CD4-positive, alpha-beta T cell treated with Interleukin-2 at 100 ng/mL for 4 hours (primary cell): ENCODE results near the gene VCL.
A peak's percentile ranks its signal among the peaks of the same experiment; 100 is the strongest.

Experiments used
- DNase-seq: peaks from one replicate; pipeline ENCODE4 v3.0.0-alpha.2; 2020; ENCODE audit warnings: low spot score

VCL gene

DNA sequence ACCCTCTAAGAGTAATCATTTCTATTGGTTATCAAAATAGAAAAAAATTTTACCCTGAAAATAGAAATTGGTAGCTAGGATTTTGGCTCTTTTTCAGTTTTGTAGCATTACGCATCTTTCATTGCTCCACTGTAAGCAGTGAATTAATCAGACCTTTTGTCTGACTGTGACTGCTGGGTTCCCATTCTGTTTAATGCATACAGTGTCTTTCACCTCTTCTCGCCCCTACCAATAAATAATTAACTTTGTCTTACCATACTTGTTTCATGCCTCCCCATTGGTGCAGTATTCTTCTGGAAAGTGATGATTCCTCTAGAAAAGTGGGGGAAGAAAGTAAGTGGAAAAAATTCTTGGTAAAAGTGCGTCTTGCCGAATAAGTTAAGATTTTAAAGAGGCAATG, 79.5 kb downstream of the VCL start:
- DNase-seq = no peak

DNA sequence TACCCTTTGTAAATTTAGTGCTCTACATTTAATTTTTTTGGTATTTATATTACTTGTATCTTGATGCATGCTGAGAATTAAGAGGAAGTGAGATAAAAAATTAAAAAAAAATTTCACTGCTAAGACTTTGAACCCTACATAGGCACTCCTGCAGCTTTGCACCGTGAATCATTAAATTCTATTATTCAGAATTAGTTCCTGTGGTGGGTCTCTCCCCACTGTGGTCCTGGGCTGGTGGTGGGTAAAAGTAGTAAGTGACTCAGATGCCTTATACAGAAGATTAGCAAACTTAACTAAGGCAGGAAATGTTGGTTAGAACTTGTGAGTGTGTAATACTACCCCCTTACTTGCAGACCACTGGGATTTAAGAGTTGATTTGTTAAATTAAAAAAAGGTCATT, 80.1 kb downstream of the VCL start:
- DNase-seq = peak; percentile 80

GRCh38 chr10:74079028-74079935, 81.4 kb downstream of the VCL start:
- DNase-seq = no peak

DNA sequence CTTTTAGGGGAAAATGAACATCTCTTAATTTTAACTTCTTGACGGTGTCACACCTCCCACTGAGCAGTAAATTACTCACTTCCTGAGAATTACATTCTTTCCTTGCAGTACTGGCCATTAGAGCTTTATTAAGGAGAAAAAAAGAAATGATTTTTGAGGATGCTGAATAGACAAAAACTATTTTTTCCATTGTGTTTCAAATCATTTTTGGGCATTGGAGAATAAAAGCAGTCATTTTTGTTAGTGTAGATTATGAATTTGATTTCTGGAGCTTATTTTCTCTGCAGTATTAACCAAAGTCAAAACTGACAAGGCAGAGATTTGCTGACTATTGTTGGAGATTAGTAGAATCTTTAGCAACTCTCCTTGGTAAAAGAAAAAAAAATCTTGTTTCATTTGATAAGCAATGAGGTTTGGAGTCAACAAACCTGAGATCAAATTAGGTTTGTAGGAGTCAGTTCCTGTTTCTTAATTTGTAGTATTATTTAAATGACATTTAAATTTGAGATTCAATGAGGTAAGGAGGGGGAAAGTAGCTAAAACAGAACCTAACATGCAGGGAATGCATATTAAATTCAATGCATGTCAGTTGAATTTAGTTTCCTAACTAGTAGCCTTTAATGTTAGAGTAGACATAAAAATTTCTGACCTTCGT, 82.1 kb downstream of the VCL start:
- DNase-seq = no peak

DNA sequence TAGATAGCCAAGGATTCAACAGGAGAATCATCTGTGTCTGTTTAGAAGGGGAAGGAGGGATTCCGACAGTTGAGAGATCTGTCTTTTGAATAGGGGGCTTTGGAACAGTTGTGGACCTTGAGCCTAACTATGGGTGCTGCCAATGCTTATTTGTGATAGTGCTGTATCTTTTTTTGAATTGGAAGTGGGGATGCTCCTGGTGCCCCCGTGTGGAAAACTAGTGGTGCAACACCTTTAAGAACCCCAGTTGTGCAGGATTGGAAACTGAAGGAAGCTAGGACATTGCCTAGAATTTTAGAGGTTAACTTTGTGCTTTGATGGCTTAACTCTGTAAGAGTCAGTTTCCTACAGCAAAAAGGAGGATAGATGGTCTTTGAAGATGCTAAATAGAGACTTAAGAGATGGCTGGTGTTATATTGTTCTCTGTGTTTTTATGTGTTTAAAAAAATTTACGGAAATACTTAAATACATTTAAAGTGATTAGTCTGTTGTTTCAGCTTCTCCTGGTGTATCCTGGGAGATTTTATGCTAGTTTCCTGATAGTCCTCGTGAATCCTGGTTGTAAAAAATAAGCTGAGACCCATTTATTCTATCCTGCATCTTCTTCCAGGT, 83.4 kb downstream of the VCL start:
- peak; percentile 58 for DNase-seq

DNA sequence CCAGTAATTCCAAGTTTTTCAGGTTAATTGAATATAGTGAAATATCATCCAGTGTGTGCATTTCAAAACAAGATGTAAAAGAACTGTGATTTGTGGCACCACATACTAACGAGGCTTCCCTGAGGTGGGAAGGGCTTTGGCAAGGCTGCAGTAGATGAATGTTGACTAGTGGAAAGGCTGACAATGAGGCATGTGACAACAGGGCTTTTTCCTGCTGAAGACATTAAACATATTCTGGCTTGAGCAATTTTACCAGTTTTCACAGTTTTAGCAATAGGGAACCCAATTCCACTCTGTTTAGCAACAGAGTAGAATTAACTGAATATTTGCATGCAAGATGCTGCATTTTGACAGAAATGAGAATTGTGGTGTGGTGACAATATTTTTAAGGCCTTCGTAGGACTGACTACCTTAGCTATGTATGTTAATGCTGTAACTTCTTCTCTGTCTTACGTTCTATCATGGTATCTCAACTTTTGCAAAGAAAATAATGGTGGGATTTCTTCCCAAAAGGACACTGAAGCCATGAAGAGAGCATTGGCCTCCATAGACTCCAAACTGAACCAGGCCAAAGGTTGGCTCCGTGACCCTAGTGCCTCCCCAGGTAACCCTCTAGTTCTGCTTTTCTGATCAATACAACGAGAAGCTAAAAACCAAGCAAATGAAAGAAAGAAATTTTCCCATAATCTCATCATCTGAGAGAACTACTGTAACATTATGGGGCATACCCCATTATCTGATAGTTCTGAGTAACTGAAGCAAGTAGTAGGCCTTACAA, 84.2 kb downstream of the VCL start:
- DNase-seq = no peak

- no peak for DNase-seq
Measured at GRCh38 chr10:74083304-74083703, 85.4 kb downstream of the VCL start.

DNA sequence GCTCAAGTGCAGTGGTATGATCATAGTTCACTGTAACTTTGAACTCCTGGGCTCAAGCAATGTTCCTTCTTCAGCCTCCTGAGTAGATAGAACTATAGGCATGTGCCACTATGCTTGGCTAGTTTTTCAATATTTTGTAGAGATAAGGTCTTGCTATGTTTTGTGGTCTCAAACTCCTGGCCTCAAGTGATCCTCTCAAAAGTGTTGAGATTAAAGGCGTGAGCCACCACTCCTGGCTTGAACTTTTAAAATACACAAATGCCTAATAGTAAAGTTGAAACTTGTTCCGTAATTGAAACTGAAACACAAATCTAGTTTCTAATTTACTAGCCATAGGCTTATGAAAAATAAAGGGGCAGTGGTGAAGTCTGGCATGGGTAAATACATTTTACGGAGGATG, 87.0 kb downstream of the VCL start:
- DNase-seq = no peak

GRCh38 chr10:74086317-74086716, 88.4 kb downstream of the VCL start:
- DNase-seq = no peak

DNA sequence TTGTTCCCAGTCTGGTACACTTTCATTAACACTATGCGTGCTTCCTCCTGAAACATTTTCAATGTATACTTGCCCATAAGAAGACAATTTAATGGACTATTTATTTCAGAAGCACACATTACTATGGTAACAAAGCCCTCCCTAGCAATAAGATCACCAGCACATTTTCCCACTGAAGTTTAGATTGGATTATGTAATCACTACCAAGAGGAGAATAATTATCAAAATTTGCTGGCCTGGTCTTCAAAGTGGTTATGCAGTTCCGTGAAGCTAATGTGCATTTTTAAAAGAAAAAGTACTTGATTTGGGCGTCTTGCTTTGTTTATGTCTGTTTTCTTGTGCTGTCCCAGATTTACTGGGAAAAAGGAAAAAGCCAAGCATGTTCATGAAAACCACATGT, 90.8 kb downstream of the VCL start:
- DNase-seq = no peak

GRCh38 chr10:74092372-74092771, 94.5 kb downstream of the VCL start:
- DNase-seq = no peak

DNA sequence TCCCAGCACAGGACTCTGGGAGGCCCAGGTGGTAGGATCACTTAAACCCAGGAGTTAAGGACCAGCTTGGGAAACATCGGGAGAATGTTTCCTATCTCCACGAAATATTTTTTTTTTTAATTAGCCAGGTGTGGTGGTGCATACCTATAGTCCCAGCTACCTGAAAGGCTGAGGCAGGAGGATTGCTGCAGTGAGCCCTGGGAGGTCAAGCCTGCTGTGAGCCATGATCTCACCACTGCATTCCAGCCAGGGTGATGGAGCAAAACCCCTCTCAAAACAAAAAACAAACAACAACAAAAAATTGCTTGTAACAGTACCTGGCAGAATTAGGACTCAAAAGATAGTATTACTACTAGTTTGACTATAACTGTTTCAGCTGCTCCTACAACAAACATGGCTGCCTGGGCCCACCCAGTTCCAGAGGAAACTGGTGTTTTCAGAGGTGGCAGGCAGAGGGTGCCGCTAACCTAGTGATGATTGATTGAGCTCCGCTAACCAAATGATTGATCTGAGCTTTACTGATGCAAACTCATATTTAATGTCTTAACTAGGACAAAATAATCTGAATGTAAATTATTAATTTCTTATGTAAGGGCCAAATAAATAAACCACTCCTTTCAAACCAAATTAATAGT, 95.7 kb downstream of the VCL start:
- DNase-seq = no peak

DNA sequence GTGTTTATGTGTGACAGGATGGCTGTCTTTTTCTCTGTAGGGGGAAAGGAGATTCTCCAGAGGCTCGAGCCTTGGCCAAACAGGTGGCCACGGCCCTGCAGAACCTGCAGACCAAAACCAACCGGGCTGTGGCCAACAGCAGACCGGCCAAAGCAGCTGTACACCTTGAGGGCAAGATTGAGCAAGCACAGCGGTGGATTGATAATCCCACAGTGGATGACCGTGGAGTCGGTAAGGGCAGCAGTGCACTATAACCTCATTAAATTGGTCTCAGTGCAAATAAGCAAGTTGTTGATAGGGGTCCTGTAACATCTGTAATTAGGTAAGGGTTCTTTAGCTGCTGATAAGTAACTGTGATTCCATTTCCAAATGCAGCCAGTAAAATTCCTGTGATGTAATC, 96.3 kb downstream of the VCL start:
- no peak for DNase-seq

GRCh38 chr10:74096777-74097176, 98.9 kb downstream of the VCL start:
- DNase-seq = no peak

DNA sequence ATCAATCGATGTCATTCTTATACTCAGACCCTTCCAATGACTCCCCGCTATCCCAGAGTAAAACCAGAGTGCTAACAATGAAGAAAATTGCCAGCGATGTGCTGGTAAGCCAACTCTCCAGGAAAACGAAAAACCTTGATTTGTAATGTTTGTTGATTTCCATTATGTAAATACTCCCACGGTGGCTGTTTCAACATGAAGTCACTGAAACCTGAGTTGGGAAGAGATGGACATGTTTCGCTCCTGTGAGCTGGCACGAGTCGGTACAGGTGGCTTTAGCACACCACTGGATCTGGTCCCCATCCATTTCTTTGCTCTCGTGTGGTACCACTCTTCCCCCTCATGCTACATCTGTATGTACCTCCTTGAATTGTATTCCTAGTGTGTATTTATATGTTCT, 99.9 kb downstream of the VCL start:
- DNase-seq = no peak

GRCh38 chr10:74099420-74099819, 101.5 kb downstream of the VCL start:
- no peak for DNase-seq

DNA sequence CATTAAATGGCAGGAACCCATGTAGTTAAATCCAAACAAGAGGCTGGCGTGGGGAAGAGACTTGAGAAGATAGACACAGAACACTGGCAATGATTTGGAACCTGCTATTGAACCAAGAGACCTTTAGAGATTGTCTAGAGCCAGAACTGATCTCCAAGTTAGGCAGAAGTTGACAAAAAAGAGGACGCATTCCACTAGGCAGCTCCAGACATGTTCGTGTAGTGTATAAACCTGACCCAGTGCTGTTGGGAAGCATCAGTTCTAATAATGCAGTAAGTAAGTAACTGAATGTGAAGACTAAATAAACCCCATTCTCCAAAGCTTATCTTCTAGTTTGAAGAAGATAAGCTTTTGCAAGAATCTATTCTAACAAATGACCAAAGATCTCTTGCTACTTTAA, 101.9 kb downstream of the VCL start:
- no peak for DNase-seq

- DNase-seq = no peak
Measured at GRCh38 chr10:74103560-74104258, 105.8 kb downstream of the VCL start.

GRCh38 chr10:74104480-74104879, 106.6 kb downstream of the VCL start:
- DNase-seq = no peak

DNA sequence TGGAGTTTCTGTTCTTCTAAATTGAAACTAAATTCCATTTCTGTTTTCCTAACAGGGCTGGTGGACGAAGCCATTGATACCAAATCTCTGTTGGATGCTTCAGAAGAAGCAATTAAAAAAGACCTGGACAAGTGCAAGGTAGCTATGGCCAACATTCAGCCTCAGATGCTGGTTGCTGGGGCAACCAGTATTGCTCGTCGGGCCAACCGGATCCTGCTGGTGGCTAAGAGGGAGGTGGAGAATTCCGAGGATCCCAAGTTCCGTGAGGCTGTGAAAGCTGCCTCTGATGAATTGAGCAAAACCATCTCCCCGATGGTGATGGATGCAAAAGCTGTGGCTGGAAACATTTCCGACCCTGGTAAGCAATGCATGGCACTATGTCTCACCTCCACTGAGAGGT, 107.1 kb downstream of the VCL start:
- no peak for DNase-seq

DNA sequence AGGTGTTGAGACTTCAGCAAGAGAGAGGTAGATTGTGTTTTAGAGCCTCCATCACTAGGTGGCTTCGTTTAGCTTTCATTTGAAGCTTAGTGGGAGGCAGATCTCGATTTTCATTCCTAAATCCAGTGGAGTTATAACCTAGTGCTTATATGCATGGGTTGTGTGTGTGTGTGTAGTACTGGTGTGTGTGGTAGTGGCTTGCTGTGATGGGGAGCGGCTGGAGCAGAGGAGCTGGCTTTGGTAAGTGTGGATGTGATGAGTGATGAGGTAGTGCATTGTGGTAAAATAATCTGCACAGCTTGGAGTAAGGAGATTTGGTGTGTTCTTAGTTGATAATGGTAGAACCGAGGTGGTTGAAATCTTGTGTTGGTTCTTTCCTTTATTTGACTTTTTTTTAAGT, 109.5 kb downstream of the VCL start:
- DNase-seq = no peak
